Stimulated activated CD4-positive, alpha-beta T cell treated with anti-CD3 and anti-CD28 coated beads, Interleukin-15, amount 100 ng/mL, for 1 hour (primary cell): Measurements from ENCODE around the gene INPP5F.
"Not testable (repeated sequence)": the region's sequence is repeated elsewhere in the genome, so short reads cannot be mapped to it uniquely, and the experiment has no call there.

Experiments used
- DNase-seq, 2 donors: peaks; one replicate each; pipeline ENCODE4 v3.0.0-alpha.2; 2020; ENCODE audit warnings: low read depth in 1 of 2, low spot score in 1 of 2

INPP5F gene

GRCh38 chr10:119703903-119704508 lies 21.8 kb upstream of the INPP5F start:
- no peak for DNase-seq

- no peak for DNase-seq
Observed at GRCh38 chr10:119705434-119705831, 20.4 kb upstream of the INPP5F start.

- DNase-seq, result no peak
Observed at GRCh38 chr10:119706521-119707278, 19.1 kb upstream of the INPP5F start.

- peak in 1 of 2 donors; percentile 47 for DNase-seq
Observed at GRCh38 chr10:119707331-119707730, 18.5 kb upstream of the INPP5F start.

GRCh38 chr10:119710935-119711334 lies 14.9 kb upstream of the INPP5F start:
- not testable (repeated sequence) for DNase-seq

- no peak for DNase-seq
Observed at GRCh38 chr10:119713744-119714483, 11.9 kb upstream of the INPP5F start.

GRCh38 chr10:119714484-119714816 lies 11.4 kb upstream of the INPP5F start:
- DNase-seq, result no peak

GRCh38 chr10:119715628-119716505 lies 10.0 kb upstream of the INPP5F start:
- DNase-seq, result no peak

GRCh38 chr10:119723161-119723560 lies 2.7 kb upstream of the INPP5F start:
- DNase-seq, result no peak

GRCh38 chr10:119723624-119724023 lies 2.2 kb upstream of the INPP5F start:
- DNase-seq, result no peak

- no peak for DNase-seq
Observed at GRCh38 chr10:119724593-119725516, 995 bp upstream of the INPP5F start.

GRCh38 chr10:119725517-119725827 lies 378 bp upstream of the INPP5F start:
- no peak for DNase-seq

- DNase-seq, result no peak
Observed at GRCh38 chr10:119726676-119727261, 919 bp downstream of the INPP5F start.

- DNase-seq, result no peak
Observed at GRCh38 chr10:119728172-119728800, 2.4 kb downstream of the INPP5F start.

GRCh38 chr10:119734396-119735332 lies 8.8 kb downstream of the INPP5F start:
- no peak for DNase-seq

GRCh38 chr10:119735451-119735850 lies 9.6 kb downstream of the INPP5F start:
- DNase-seq, result no peak

GRCh38 chr10:119736220-119736619 lies 10.4 kb downstream of the INPP5F start:
- DNase-seq, result no peak

GRCh38 chr10:119737039-119737663 lies 11.3 kb downstream of the INPP5F start:
- no peak for DNase-seq
